Measurements from ENCODE around the gene C6orf58.

GRCh38 chr6:127589135-127589534 lies 12.2 kb downstream of the C6orf58 start:
- TF ChIP-seq POLR2A (IDR thresholded peaks at IDR 0.05) (no peak), CTCF (IDR thresholded peaks at IDR 0.05) (no peak)
